ENCODE data around the gene SCAPER.

GRCh38 chr15:76501726-76502125 lies 403.4 kb downstream of the SCAPER start:
- TF ChIP-seq ZNF837 (tag by site-specific recombination; IDR thresholded peaks at IDR 0.05) (no peak), KLF16 (tag by site-specific recombination; IDR thresholded peaks at IDR 0.05) (no peak), ZNF664 (tag by site-specific recombination; IDR thresholded peaks at IDR 0.05) (no peak), REST (tag by site-specific recombination; IDR thresholded peaks at IDR 0.05) (no peak), KLF9 (tag by site-specific recombination; IDR thresholded peaks at IDR 0.05; ENCODE audit: low read depth) (no peak), BCL6B (tag by site-specific recombination; IDR thresholded peaks at IDR 0.05) (no peak), CTCF (tag by site-specific recombination; IDR thresholded peaks at IDR 0.05) (no peak)

All from HEK293 (cell line).